ENCODE data around the gene KLHL41. TPM values are rescaled to one million over a fixed set of nuclear protein-coding genes. Genes with fewer than 3 reads are reported as not detected.

The KLHL41 gene
- total and polyA plus RNA-seq, 10 of the 15 experiments (the other 5 are each of a cell fraction or from before 2014, with no cell fraction given): 0.03 to 0.38 (median 0.10) TPM; not detected in 3

GRCh38 chr2:169468841-169469240 is 40.7 kb upstream of the KLHL41 start:
- H3K4me1 ChIP-seq (ENCODE audit: control insufficient read depth, insufficient read depth, low read length): no peaks in the 10 kb centered on the region
- FAIRE-seq (no peak), ATAC-seq (no peak), DNase-seq (ENCODE audit: low read depth, low spot score) (no peak)
- ChIA-PET RAD21 (ENCODE audit: unreplicated experiment) (no interaction called here), POLR2A (no interaction called here), CTCF (interaction anchor here (1.3 to 1.4 kb wide), 3 partner anchors 10 to 17 kb away, joined by 3 to 5 read pairs (median 3); no protein-coding TSS in a partner anchor), SMC1A (ENCODE audit: uncharacterized antibody, unreplicated experiment) (interaction anchor here (1.3 kb wide), 1 partner anchor 8 kb away, joined by 3 read pairs; no protein-coding TSS in a partner anchor)
- no peak overlapping the region for H3K9ac ChIP-seq (ENCODE audit: control insufficient read depth, insufficient read depth, low read length)
- no peak overlapping the region for H3K4me2 ChIP-seq (ENCODE audit: control insufficient read depth, insufficient read depth)
- intact Hi-C loops (cut with micrococcal nuclease; ENCODE audit: unreplicated experiment) (no loop called here), in situ Hi-C loops (cut with MboI) (no loop called here)
- no peak for TF ChIP-seq CREB1 (IDR thresholded peaks at IDR 0.05; ENCODE audit: low read depth)
- no peaks in the 10 kb centered on the region for H3K9me3 ChIP-seq (replicated peaks; ENCODE audit: control insufficient read depth, insufficient read depth, low read length)
- no peak overlapping the region for H3K27ac ChIP-seq (ENCODE audit: control insufficient read depth, insufficient read depth)
- 100% methylated on average over 1 of the region's 1 CpG for WGBS (ENCODE audit: insufficient coverage, insufficient replicate concordance, low lambda C conversion rate, missing lambda C conversion rate)
- H3K79me2 ChIP-seq (ENCODE audit: control insufficient read depth, insufficient read depth, low read length): no peaks in the 10 kb centered on the region
- BruUV-seq (replicated peaks): no TSS peak
- no peak overlapping the region for H3K4me3 ChIP-seq
- no peak overlapping the region for H2AFZ ChIP-seq (ENCODE audit: control insufficient read depth, low read depth, low read length)
- H4K20me1 ChIP-seq (ENCODE audit: control insufficient read depth, insufficient read depth): no peaks in the 10 kb centered on the region
- no peaks in the 10 kb centered on the region for H3K27me3 ChIP-seq (replicated peaks in 1 of 2; ENCODE audit: control insufficient read depth in 2 of 2, insufficient read depth in 2 of 2, low read length in 1 of 2)
- no peaks in the 10 kb centered on the region for H3K36me3 ChIP-seq (ENCODE audit: control insufficient read depth in 2 of 2, insufficient read depth in 2 of 2, low read length in 1 of 2)

GRCh38 chr2:169469952-169470572 is 39.4 kb upstream of the KLHL41 start:
- POLR2A ChIA-PET: no interaction called here
- H3K79me2 ChIP-seq (ENCODE audit: control insufficient read depth, insufficient read depth, low read length): no peaks in the 10 kb centered on the region
- intact Hi-C loops (cut with micrococcal nuclease; ENCODE audit: unreplicated experiment): no loop called here
- H3K36me3 ChIP-seq (ENCODE audit: control insufficient read depth in 2 of 2, insufficient read depth in 2 of 2, low read length in 1 of 2): no peaks in the 10 kb centered on the region
- DNase-seq (ENCODE audit: low read depth, low spot score) (no peak), ATAC-seq (no peak), FAIRE-seq (no peak)
- H3K27ac ChIP-seq (ENCODE audit: control insufficient read depth, insufficient read depth): no peak overlapping the region
- no peaks in the 10 kb centered on the region for H3K9me3 ChIP-seq (replicated peaks; ENCODE audit: control insufficient read depth, insufficient read depth, low read length)
- no peaks in the 10 kb centered on the region for H3K27me3 ChIP-seq (replicated peaks in 1 of 2; ENCODE audit: control insufficient read depth in 2 of 2, insufficient read depth in 2 of 2, low read length in 1 of 2)
- H3K4me1 ChIP-seq (ENCODE audit: control insufficient read depth, insufficient read depth, low read length): no peaks in the 10 kb centered on the region
- H3K9ac ChIP-seq (ENCODE audit: control insufficient read depth, insufficient read depth, low read length): no peak overlapping the region
- in situ Hi-C loops (cut with MboI): no loop called here
- H3K4me2 ChIP-seq (ENCODE audit: control insufficient read depth, insufficient read depth): no peak overlapping the region
- SMC1A ChIA-PET (ENCODE audit: uncharacterized antibody, unreplicated experiment): interaction anchor here (0.9 to 1.3 kb wide), 2 partner anchors 9 to 19 kb away, joined by 3 read pairs; no protein-coding TSS in a partner anchor
- CTCF ChIA-PET: interaction anchor here (1.4 kb wide), 1 partner anchor 11 kb away, joined by 3 read pairs; no protein-coding TSS in a partner anchor
- no peak overlapping the region for H2AFZ ChIP-seq (ENCODE audit: control insufficient read depth, low read depth, low read length)
- RAD21 ChIA-PET (ENCODE audit: unreplicated experiment): no interaction called here
- no peaks in the 10 kb centered on the region for H4K20me1 ChIP-seq (ENCODE audit: control insufficient read depth, insufficient read depth)
- WGBS (ENCODE audit: insufficient coverage, insufficient replicate concordance, low lambda C conversion rate, missing lambda C conversion rate): 97% methylated on average over 3 of the region's 3 CpGs
- no TSS peak for BruUV-seq (replicated peaks)
- TF ChIP-seq GABPA (IDR thresholded peaks at IDR 0.05; ENCODE audit: low read depth) (no peak), TARDBP (IDR thresholded peaks at IDR 0.05; ENCODE audit: borderline replicate concordance) (no peak), ZNF622 (IDR thresholded peaks at IDR 0.05) (no peak), MEF2B (IDR thresholded peaks at IDR 0.05; ENCODE audit: partially characterized antibody, poor library complexity, severe bottlenecking) (no peak), ZNF24 (IDR thresholded peaks at IDR 0.05) (no peak)
- H3K4me3 ChIP-seq: no peak overlapping the region

All from GM12878 (cell line).